HG03439 (cell line): ENCODE measurements around the gene NPY5R.

Experiments
- ATAC-seq: cut with Tn5 transposase; IDR thresholded peaks from one replicate; pipeline ENCODE4 v1.9.1; 2021; ENCODE audit warnings: mild to moderate bottlenecking, moderate library complexity; ENCODE audit not compliant: unreplicated experiment

The NPY5R gene

GRCh38 chr4:163343604-163344146, at the start of gene NPY5R:
TSS of gene NPY5R (plus strand) at chr4:163343892. CDS start at chr4:163350274, 6,382 bp downstream.
- no peak for ATAC-seq

GRCh38 chr4:163295138-163295537, 48.6 kb upstream of the NPY5R start:
- ATAC-seq = no peak

- ATAC-seq = no peak
These were observed 43.2 kb upstream of the NPY5R start for GRCh38 chr4:163300445-163300844.

GRCh38 chr4:163303069-163303468, 40.6 kb upstream of the NPY5R start:
- no peak for ATAC-seq

- no peak for ATAC-seq
These were observed 34.2 kb upstream of the NPY5R start for GRCh38 chr4:163309466-163309865.

GRCh38 chr4:163317110-163317509, 26.6 kb upstream of the NPY5R start:
- ATAC-seq = no peak

GRCh38 chr4:163330916-163331628, 12.6 kb upstream of the NPY5R start:
- no peak for ATAC-seq

- ATAC-seq = no peak
These were observed 11.9 kb upstream of the NPY5R start for GRCh38 chr4:163331629-163332376.

- peak; percentile 84 for ATAC-seq
These were observed 10.9 kb upstream of the NPY5R start, which contains the start of gene NPY1R for GRCh38 chr4:163332526-163333406. TSS of gene NPY1R (minus strand) at chr4:163332596. CDS start at chr4:163326554, 6,042 bp downstream.

- no peak for ATAC-seq
These were observed 8.3 kb upstream of the NPY5R start for GRCh38 chr4:163335384-163335783.

GRCh38 chr4:163344147-163345125, 744 bp downstream of the NPY5R start:
- no peak for ATAC-seq

GRCh38 chr4:163350672-163351071, 7.0 kb downstream of the NPY5R start:
- no peak for ATAC-seq

GRCh38 chr4:163353054-163353453, 9.4 kb downstream of the NPY5R start:
- no peak for ATAC-seq

GRCh38 chr4:163356104-163356503, 12.4 kb downstream of the NPY5R start:
- ATAC-seq = no peak

GRCh38 chr4:163367651-163368050, 24.0 kb downstream of the NPY5R start:
- ATAC-seq = no peak

GRCh38 chr4:163372029-163372428, 28.3 kb downstream of the NPY5R start:
- ATAC-seq = no peak

GRCh38 chr4:163378661-163379060, 35.0 kb downstream of the NPY5R start:
- ATAC-seq = no peak

- ATAC-seq = no peak
These were observed 37.0 kb downstream of the NPY5R start for GRCh38 chr4:163380703-163381102.

GRCh38 chr4:163382178-163382869, 38.6 kb downstream of the NPY5R start:
- ATAC-seq = no peak
